HG02642 (cell line): ENCODE measurements around the gene OR5AU1.
"Not testable (repeated sequence)": the region's sequence is repeated elsewhere in the genome, so short reads cannot be mapped to it uniquely, and the experiment has no call there.

Experiments
- ATAC-seq: cut with Tn5 transposase; IDR thresholded peaks from one replicate; pipeline ENCODE4 v1.9.1; 2021; ENCODE audit warnings: mild to moderate bottlenecking; ENCODE audit not compliant: unreplicated experiment, poor library complexity

Gene OR5AU1

GRCh38 chr14:21182166-21182565 is 26.3 kb upstream of the OR5AU1 start:
- no peak for ATAC-seq

DNA sequence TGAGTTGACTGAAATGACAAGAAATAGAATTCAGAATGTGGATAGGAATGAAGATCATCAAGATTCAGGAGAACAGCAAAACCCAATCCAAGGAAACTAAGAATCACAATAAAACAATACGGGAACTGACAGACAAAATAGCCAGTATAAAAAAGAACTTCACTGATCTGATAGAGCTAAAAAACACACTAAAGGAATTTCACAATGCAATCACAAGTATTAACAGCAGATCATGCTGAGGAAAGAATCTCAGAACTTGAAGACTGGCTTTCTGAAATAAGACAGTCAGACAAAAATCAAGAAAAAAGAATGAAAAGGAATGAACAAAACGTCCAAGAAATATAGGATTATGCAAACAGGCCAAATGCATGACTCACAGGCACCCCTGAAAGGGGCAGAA is 15.3 kb upstream of the OR5AU1 start:
- ATAC-seq, result no peak

DNA sequence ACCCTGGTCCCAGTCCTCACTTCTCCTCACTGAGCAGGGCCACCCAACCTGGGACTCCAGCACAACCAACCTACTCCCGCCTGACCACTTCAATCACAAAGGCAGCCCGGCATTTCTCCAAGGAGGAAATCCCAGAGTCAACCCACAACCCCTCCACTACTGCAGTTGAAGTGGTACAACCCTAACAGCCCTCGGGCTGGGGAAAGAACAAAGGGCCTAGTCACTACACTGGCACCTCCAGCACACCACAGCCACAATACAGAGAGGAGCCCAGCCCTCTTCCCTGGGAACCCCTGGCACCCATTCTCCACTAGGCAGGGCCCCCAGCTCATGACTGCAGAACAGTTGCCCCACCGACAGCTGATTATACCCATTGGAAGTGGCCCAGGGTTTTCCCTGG is 13.7 kb upstream of the OR5AU1 start:
- no peak for ATAC-seq

- no peak for ATAC-seq
Observed at GRCh38 chr14:21168055-21168454, 12.2 kb upstream of the OR5AU1 start.

- not testable (repeated sequence) for ATAC-seq
Observed at GRCh38 chr14:21165670-21166069, 9.8 kb upstream of the OR5AU1 start.

DNA sequence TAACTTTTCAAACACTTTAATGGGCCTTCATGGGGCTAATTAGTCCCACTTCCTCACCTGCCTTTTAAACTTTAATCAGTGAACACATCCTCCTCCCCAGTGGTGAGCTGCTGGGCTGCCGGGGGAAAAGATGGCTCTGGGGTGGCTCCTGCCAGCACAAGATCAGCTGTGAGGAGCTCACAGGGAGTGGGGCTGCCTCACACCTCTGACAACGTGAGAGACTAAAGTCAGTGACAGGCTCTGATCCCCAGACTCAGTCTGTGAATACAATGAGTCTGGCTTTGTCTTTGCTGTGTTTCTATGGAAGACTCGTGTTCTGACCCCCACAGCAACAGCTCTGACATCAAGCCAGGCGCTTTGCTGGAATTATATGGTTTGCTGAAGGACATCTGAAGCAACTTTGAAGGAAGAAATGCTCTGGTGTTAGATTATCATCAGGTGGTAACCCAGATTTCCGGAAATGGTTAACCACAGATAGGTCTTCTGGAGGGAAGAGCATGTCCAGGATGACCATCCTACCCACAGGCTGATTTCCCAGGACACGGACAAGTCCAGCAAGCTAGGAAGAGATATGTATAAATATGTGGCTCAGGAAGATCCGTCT is 9.2 kb upstream of the OR5AU1 start:
- ATAC-seq, result not testable (repeated sequence)

DNA sequence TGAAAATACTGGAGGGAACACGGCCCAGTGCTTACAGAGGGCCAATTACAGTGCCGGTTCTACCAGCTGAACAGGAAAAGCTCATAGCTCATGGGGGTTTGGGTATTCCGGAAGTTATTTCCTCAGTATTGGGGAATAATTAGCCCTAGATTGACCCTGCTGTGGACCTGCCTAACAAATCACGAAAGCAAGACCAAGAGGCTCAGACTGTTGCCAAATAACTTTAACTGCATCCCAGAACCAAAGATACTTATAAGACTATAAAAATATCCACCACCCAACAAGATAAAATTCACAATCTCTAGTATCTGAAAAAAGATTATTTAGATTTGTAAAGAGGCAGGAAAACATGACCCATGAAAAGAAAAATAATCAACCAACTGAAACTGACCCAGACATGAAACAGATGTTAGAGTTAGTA is 8.0 kb upstream of the OR5AU1 start:
- no peak for ATAC-seq

GRCh38 chr14:21162081-21162480 is 6.2 kb upstream of the OR5AU1 start:
- no peak for ATAC-seq

- ATAC-seq, result no peak
Observed at GRCh38 chr14:21160061-21160610, 4.3 kb upstream of the OR5AU1 start.

DNA sequence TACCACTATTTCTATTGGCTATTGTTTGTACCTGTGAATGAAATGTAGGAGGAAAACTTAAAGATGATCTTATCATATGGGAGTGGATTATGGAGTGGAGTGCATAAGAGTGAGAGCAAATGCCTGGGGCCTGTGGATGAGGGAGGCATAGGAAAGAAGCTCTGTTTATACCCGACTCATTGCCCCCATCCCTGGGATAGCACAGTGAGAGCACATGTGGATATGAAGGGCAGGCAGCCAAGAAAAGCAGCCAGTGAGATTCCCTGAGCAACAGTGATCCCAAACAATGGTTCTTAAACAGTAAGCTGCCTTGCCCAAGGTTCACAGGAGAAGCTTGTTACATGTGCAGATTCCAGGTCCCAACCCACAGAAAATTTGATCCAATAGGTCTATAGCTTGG is 2.3 kb upstream of the OR5AU1 start:
- ATAC-seq, result not testable (repeated sequence)

GRCh38 chr14:21149641-21150367 is 6.1 kb downstream of the OR5AU1 start:
- ATAC-seq, result no peak

DNA sequence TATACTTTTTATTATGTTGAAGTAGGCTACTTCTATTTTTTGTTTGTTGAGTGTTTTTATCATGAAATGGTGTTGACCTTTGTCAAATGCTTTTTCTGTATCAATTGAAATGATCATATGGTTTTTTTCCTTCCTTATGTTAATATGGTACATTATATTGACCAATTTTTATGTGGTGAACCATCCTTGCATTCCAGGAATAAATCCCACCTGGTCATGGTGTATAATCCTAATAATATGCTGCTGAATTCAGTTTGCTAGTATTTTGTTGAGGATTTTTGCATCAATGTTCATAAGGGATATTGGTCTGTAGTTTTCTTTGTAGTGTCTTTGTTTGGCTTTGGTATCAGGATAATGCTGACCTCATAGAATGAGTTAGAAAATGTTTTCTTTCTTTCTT is 10.4 kb downstream of the OR5AU1 start:
- ATAC-seq, result no peak

- no peak for ATAC-seq
Observed at GRCh38 chr14:21142357-21142756, 13.5 kb downstream of the OR5AU1 start.

GRCh38 chr14:21136024-21136423 is 19.8 kb downstream of the OR5AU1 start:
- ATAC-seq, result no peak

DNA sequence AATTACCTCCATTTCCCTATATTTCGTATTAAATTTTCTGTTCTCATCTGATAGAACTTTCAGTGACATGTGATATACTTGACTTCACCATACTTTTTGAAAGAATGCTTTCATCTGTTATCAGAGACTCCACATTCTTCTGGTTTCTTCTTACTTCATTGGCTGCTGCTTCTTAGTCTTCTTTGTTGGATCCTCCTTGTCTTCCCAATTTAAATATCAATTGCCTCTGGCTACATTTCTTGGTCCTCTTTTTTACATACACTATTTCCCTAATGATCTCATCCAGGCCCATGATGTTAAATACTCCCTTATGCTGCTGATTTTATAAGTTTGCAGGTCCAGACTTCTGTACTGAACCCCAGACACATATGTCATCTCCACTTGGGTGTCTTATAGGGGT is 22.0 kb downstream of the OR5AU1 start:
- ATAC-seq, result no peak

DNA sequence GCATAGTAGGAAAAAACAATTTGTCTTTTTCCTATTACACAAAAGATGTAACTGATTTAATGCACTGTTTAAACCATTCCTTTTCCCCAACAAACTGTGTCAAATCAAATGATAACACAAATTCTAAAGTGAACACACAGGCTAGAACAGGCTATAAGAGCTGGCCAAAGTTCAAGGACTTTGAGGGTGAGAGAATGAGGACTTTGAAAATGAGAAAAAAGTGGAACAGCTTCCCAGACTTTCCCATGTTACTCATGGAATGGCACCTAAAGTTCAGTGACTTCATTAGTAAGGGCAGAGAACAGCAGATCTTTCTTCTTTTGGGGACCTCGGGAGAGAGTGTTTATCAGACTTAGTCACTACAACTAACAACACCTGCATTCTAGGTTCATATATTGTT is 32.4 kb downstream of the OR5AU1 start:
- ATAC-seq, result no peak

- no peak for ATAC-seq
Observed at GRCh38 chr14:21121122-21121521, 34.7 kb downstream of the OR5AU1 start.

GRCh38 chr14:21120686-21121085 is 35.2 kb downstream of the OR5AU1 start:
- ATAC-seq, result no peak

GRCh38 chr14:21118933-21119332 is 36.9 kb downstream of the OR5AU1 start:
- no peak for ATAC-seq

DNA sequence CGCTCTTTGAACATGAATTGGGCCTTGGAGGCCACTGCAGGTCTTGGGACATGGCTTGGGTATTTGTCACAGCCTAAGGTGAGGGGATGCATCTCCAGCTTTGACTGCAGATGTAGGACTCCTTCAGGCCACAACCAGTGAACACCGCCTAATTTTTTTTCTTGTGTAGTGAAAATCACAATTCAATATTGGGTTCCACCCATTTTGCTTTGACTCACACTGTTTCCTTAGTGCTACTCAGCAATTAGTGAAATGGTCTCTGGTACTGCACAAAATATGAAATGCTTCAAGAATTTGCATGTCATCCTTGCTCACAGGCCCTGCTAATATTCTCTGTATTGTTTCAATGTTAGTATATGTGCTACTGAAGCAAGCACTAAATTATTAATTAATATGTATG is 42.5 kb downstream of the OR5AU1 start:
- ATAC-seq, result no peak

DNA sequence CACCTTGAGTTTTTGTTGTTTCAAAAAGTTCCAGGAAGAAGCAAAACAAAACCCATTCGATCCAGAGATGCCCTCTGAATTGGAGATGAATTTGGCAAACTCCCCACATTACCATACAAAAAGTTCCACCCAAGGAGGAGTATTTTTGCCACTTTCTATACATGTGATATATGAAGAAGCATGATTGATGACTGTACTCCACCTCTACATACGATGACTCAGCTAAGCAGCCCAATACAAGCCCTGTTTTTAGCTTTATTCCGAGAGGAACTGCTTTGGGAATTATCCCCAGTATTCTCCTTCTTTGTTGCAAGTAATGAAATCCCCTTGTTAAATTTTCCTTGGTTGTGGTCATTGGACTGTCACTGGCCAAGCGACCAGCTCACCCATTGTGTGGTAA is 43.6 kb downstream of the OR5AU1 start:
- ATAC-seq, result no peak
